PC-9 (cell line): ENCODE measurements around the gene RNF220. TPM values are rescaled to one million over a fixed set of nuclear protein-coding genes. Genes with fewer than 3 reads are reported as not detected.

Experiments used
- BruUV-seq: library from RNA; stranded (reverse); fragments of 400-500 nt; replicated peaks from 2 replicates; lab custom pipeline; 2021; lab: Mats Ljungman, UMichigan
- CTCF ChIA-PET: fragments of 300-600 bp; sonication (Branson Sonifier 250); formaldehyde crosslinking; loops from one replicate; lab custom pipeline; 2022; ENCODE audit warnings: antibody characterized with exemption; lab: Charles Lee
- POLR2A ChIA-PET: fragments of 300-600 bp; sonication (Branson Sonifier 250); formaldehyde crosslinking; loops from one replicate; lab custom pipeline; 2022; ENCODE audit warnings: antibody characterized with exemption; ENCODE audit not compliant: unreplicated experiment; lab: Charles Lee
- DNase-seq, 2 experiments: peaks; one replicate each; pipeline versions ENCODE4 v3.0.0 to v3.0.0-alpha.2; 2015 to 2022; ENCODE audit warnings: mixed read lengths in 1 of 2
- H2AFZ ChIP-seq: fragments of 200-600 bp; sonication (generic); 2 replicates; pipeline ENCODE4 v1.8.1; 2017; ENCODE audit warnings: antibody characterized with exemption
- H3F3A ChIP-seq: fragments of 200-600 bp; sonication (generic); 2 replicates; pipeline ENCODE4 v1.8.1; 2017; ENCODE audit warnings: antibody characterized with exemption, mild to moderate bottlenecking, low read depth; ENCODE audit not compliant: insufficient read depth
- H3K27ac ChIP-seq: fragments of 200-600 bp; sonication (generic); 2 replicates; pipeline ENCODE4 v1.6.1; 2016; ENCODE audit warnings: mixed run types
- H3K27me3 ChIP-seq: fragments of 200-600 bp; sonication (generic); 2 replicates; pipeline ENCODE4 v1.6.1; 2016; ENCODE audit warnings: low read depth, mixed run types; ENCODE audit not compliant: insufficient read depth
- H3K36me3 ChIP-seq: fragments of 200-600 bp; sonication (generic); 2 replicates; pipeline ENCODE4 v1.6.1; 2016; ENCODE audit warnings: low read depth, mixed run types
- H3K4me1 ChIP-seq: fragments of 200-600 bp; sonication (generic); replicated peaks from 2 replicates; pipeline ENCODE4 v1.6.1; 2016; ENCODE audit warnings: mixed run types; ENCODE audit not compliant: insufficient read depth
- H3K4me2 ChIP-seq: fragments of 200-600 bp; sonication (generic); 2 replicates; pipeline ENCODE4 v1.6.1; 2017; ENCODE audit warnings: mixed run types
- H3K4me3 ChIP-seq: fragments of 200-600 bp; sonication (generic); 2 replicates; pipeline ENCODE4 v1.6.1; 2016; ENCODE audit warnings: mixed run types
- H3K79me2 ChIP-seq: fragments of 200-600 bp; sonication (generic); 2 replicates; pipeline ENCODE4 v1.6.1; 2017; ENCODE audit warnings: low read depth, mixed run types
- H3K9me2 ChIP-seq: fragments of 200-600 bp; sonication (generic); 2 replicates; pipeline ENCODE4 v1.8.1; 2017; ENCODE audit warnings: mild to moderate bottlenecking; ENCODE audit not compliant: insufficient read depth
- H3K9me3 ChIP-seq: fragments of 200-600 bp; sonication (generic); 2 replicates; pipeline ENCODE4 v1.8.1; 2016; ENCODE audit warnings: low read depth; ENCODE audit not compliant: insufficient read depth
- H4K20me1 ChIP-seq: fragments of 200-600 bp; sonication (generic); 2 replicates; pipeline ENCODE4 v1.8.1; 2017; ENCODE audit not compliant: insufficient read depth
- CTCF ChIP-seq: fragments of 200-600 bp; sonication (generic); conservative IDR thresholded peaks from 2 replicates; pipeline ENCODE4 v1.6.1; 2017; ENCODE audit warnings: mixed run types, antibody characterized with exemption, mild to moderate bottlenecking, moderate library complexity
- EZH2 ChIP-seq: fragments of 200-600 bp; sonication (generic); IDR thresholded peaks from 2 replicates; pipeline ENCODE4 v1.8.0; 2017; ENCODE audit warnings: antibody characterized with exemption, low read depth
- intact Hi-C: fragments of 100-400 bp; cut with micrococcal nuclease; formaldehyde crosslinking; loops from one replicate; pipeline ENCODE4 v1.10.0; 2022; ENCODE audit not compliant: unreplicated experiment
- total RNA-seq: library from RNA; stranded (reverse); gene quantifications from 2 replicates; pipeline ENCODE4 v1.2.3, GENCODE V29; 2021

RNF220 gene
- total RNA-seq, 1 experiment from 2014 or later = 82.9 TPM

GRCh38 chr1:44637702-44638411 is 232.8 kb downstream of the RNF220 start:
- H4K20me1 ChIP-seq = no peaks in the 10 kb centered on the region; the same call in 1 of the 2 replicates
- H3F3A ChIP-seq = no peaks in the 10 kb centered on the region
- ChIA-PET POLR2A (interaction anchor here (0.6 kb wide), 1 partner anchor 260 kb away, joined by 3 read pairs; no protein-coding TSS in a partner anchor), CTCF (interaction anchor here (0.6 kb wide), 1 partner anchor 28 kb away, joined by 3 read pairs; no protein-coding TSS in a partner anchor)
- H3K27ac ChIP-seq = no peak overlapping the region
- no peak for TF ChIP-seq CTCF
- TF ChIP-seq EZH2 = no peak
- H3K9me2 ChIP-seq = no peaks in the 10 kb centered on the region
- H3K79me2 ChIP-seq = peaks cover 14% of the 10 kb centered on the region; the same call in 1 of the 2 replicates
- DNase-seq = no peak
- H3K9me3 ChIP-seq = no peaks in the 10 kb centered on the region
- H3K4me2 ChIP-seq = no peak overlapping the region
- intact Hi-C loops = no loop called here
- 0 out of 2 replicates have a peak, but pooled peaks cover 25% of the 10 kb centered on the region for H3K36me3 ChIP-seq
- BruUV-seq = no TSS peak
- no peak overlapping the region for H3K4me3 ChIP-seq
- no peaks in the 10 kb centered on the region for H3K27me3 ChIP-seq
- no peak overlapping the region for H2AFZ ChIP-seq
- peaks cover 7% of the 10 kb centered on the region for H3K4me1 ChIP-seq

- CTCF ChIA-PET = no interaction called here
- POLR2A ChIA-PET = interaction anchor here (0.7 kb wide), 1 partner anchor 29 kb away, joined by 5 read pairs; no protein-coding TSS in a partner anchor
- intact Hi-C loops = no loop called here
These were observed 235.3 kb downstream of the RNF220 start for GRCh38 chr1:44640200-44640853.

More at GRCh38 chr1:44640200-44640853, 235.3 kb downstream of the RNF220 start:
- TF ChIP-seq EZH2 (no peak), CTCF (no peak)
- H2AFZ ChIP-seq = no peak overlapping the region
- H3K36me3 ChIP-seq = peaks cover 23% of the 10 kb centered on the region; the same call in 1 of the 2 replicates
- H3K27ac ChIP-seq = no peak overlapping the region
- no peaks in the 10 kb centered on the region for H3F3A ChIP-seq
- no peaks in the 10 kb centered on the region for H3K9me2 ChIP-seq
- DNase-seq = no peak
- no TSS peak for BruUV-seq
- no peaks in the 10 kb centered on the region for H3K4me1 ChIP-seq
- no peak overlapping the region for H3K4me3 ChIP-seq
- H3K9me3 ChIP-seq = no peaks in the 10 kb centered on the region
- H3K27me3 ChIP-seq = no peaks in the 10 kb centered on the region
- H4K20me1 ChIP-seq = no peaks in the 10 kb centered on the region; the same call in 1 of the 2 replicates
- no peaks in the 10 kb centered on the region for H3K79me2 ChIP-seq
- H3K4me2 ChIP-seq = no peak overlapping the region
